Aorta (tissue), 5 donors: ENCODE data around the gene SLC25A26. TPM values are rescaled to one million over a fixed set of nuclear protein-coding genes. Genes with fewer than 3 reads are reported as not detected.

Experiments used
- ATAC-seq: fragments of 200-7000 bp; cut with Tn5 transposase; one replicate; pipeline ENCODE4 v1.9.1; 2022; ENCODE audit warnings: moderate library complexity; ENCODE audit not compliant: low FRiP score
- DNase-seq, 2 donors: peaks; one replicate each; pipeline ENCODE4 v3.0.0-alpha.2; 2020
- H3K27ac ChIP-seq, 2 donors: one replicate each; pipeline ENCODE4 v1.5.1; 2013; ENCODE audit warnings: low read length in 2 of 2, mild to moderate bottlenecking in 2 of 2, moderate library complexity in 2 of 2, control low read depth in 1 of 2, inconsistent platforms in 1 of 2, low read depth in 1 of 2
- H3K27me3 ChIP-seq, 2 donors: one replicate each; pipeline ENCODE4 v1.6.1; 2013; ENCODE audit warnings: control low read depth in 1 of 2, low read length in 1 of 2, mild to moderate bottlenecking in 1 of 2, moderate library complexity in 1 of 2; ENCODE audit not compliant: insufficient read depth in 2 of 2, control insufficient read depth in 1 of 2
- H3K36me3 ChIP-seq, 2 donors: one replicate each; pipeline ENCODE4 v1.6.1; 2013; ENCODE audit warnings: control low read depth in 1 of 2, low read length in 1 of 2, mild to moderate bottlenecking in 1 of 2; ENCODE audit not compliant: insufficient read depth in 2 of 2, control insufficient read depth in 1 of 2
- H3K4me1 ChIP-seq, 2 donors: one replicate each; pipeline ENCODE4 v1.6.1; 2013; ENCODE audit warnings: low read length in 2 of 2, control low read depth in 1 of 2, mild to moderate bottlenecking in 1 of 2, moderate library complexity in 1 of 2; ENCODE audit not compliant: insufficient read depth in 2 of 2, control insufficient read depth in 1 of 2
- H3K4me3 ChIP-seq, 2 donors: one replicate each; pipeline ENCODE4 v1.5.1; 2013; ENCODE audit warnings: low read length in 2 of 2, control low read depth in 1 of 2, mild to moderate bottlenecking in 1 of 2
- H3K9me3 ChIP-seq: one replicate; pipeline ENCODE4 v1.6.1; 2013; ENCODE audit warnings: mild to moderate bottlenecking, low read length; ENCODE audit not compliant: control insufficient read depth
- WGBS, 2 donors: extraction: QIAGEN DNeasy Blood & Tissue Kit; methylation state at CpG; one replicate each; pipeline ENCODE4 v1.1.7; 2013; 5-methylcytosine and 5-hydroxymethylcytosine counted together
- intact Hi-C, 2 donors: fragments of 100-400 bp; cut with DNase I; formaldehyde crosslinking; loops; one replicate each; pipeline versions ENCODE4 v1.14.2 to v1.15.0; 2022
- polyA plus RNA-seq, 2 donors: library from polyadenylated mRNA; stranded (reverse); fragments of 200-250 nt; gene quantifications; one replicate each; pipeline ENCODE4 v1.2.3, GENCODE V29; 2013
- total RNA-seq, 2 donors: library from RNA; stranded (reverse); fragmentation: NEBNext Ultra II Directional; extraction: Animal tissue kit (Norgen Biotek cat#: 25700); gene quantifications; one replicate each; pipeline ENCODE4 v1.2.1, GENCODE V29; 2021
- donor health status: healthy with polysubstance abuse.
- donor health status: Bipolar disorder and iron deficiency.
- donor health status: DM: no; HTN: no; CAD: no.
- donor health status: DM: no; HTN: no; CAD: no.
- donor health status: DM: yes; HTN: yes; CAD: no.

The SLC25A26 gene
- total and polyA plus RNA-seq, 4 donors: 14.9 to 17.5 (median 16.7) TPM

DNA sequence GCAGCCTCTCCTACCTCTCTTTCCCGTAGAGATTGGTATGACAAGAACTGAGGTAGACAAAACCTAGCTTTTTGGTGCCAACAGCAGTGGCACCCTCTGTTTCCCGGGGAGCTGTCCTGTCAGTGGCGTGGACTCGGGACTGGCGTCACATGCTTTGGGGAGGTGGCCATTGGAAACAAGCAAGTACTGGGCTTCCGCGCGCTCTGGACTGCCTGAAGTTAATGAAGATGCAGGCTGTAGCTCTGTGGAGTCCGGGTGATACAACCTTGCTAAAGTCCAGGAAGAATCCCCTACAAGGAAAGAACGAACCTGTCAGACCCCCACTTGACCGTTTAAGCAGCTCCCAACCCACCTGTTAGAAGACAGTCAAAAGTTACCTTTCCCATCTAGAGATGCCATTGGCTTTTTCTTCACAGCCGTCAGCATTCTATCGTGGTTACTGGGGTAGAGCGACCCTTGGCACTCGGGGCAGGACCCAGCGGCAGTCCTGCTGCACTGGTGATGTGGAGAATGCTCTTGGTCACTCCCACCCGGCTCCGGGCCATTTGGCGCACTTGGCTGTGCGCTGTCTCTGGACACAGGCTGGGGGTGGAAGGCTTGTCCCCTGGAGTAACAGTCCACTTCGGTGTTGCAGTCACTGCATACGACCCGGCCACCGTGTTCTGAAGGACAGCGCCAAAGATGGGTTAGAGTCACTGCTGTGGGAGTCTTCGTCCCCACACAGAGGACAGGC is 159.6 kb downstream of the SLC25A26 start:
- WGBS, 2 donors: 89 to 90% methylated on average over 26 of the region's 26 CpGs
- no peak for ATAC-seq
- DNase-seq: no peak
- Histone ChIP-seq H3K27ac (no peak overlapping the region), H3K4me3 (no peak overlapping the region), H3K27me3 (no peaks in the 10 kb centered on the region), H3K9me3 (no peaks in the 10 kb centered on the region), H3K36me3 (peaks cover 0 to 21% of the 10 kb centered on the region in 2 donors), H3K4me1 (no peaks in the 10 kb centered on the region)
- intact Hi-C loops: no loop called here

DNA sequence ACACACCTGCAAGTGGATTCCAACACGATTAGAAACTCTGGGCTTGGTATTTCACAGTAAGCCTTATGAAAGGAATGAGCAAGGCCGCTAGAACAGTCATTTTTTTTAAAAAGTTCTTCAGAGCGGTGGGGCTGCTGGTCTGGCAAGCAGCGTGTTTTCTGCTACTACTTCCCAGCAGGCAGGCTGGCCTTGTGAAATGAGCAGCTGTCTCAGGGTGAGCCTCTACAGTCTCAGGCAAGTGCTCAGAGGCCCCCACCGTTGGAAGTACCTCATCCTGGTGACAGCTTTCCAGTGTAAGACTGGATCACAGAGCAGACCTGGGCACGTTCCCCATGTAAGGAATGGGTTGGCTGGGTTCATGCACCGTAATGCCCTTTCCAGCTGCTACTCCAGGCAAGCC is 160.8 kb downstream of the SLC25A26 start:
- ATAC-seq: no peak

DNA sequence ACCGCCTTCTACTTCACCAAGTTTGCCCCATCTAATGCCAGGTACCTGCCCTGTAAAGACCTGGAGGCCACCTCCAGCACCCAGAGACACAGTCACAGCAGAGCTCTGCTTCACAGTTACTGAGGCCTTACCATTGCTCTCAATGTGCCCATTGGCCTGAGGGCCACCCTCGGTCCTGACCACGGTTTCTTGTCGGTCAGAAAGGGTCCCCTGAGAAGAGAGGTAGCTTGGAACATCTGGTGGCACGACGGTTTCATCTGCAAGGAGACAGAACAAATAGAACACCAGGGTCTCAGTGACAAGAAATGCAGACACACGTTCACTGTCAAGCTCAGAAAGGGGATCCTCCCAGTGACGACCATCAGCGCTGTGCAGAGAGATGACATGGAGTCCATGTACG is 161.3 kb downstream of the SLC25A26 start:
- ATAC-seq (no peak), DNase-seq (no peak)
- Histone ChIP-seq H3K9me3 (no peaks in the 10 kb centered on the region), H3K36me3 (peaks cover 0 to 24% of the 10 kb centered on the region in 2 donors), H3K27ac (no peak overlapping the region), H3K27me3 (no peaks in the 10 kb centered on the region), H3K4me3 (no peak overlapping the region), H3K4me1 (peaks cover 0 to 2% of the 10 kb centered on the region in 2 donors)
- intact Hi-C loops: no loop called here
- WGBS, 2 donors: 91% methylated on average over 10 of the region's 10 CpGs

More for the DNA sequence above, 160.8 kb downstream of the SLC25A26 start:
- Histone ChIP-seq H3K4me1 (no peaks in the 10 kb centered on the region), H3K27ac (no peak overlapping the region), H3K9me3 (no peaks in the 10 kb centered on the region), H3K4me3 (no peak overlapping the region), H3K27me3 (no peaks in the 10 kb centered on the region), H3K36me3 (peaks cover 0 to 24% of the 10 kb centered on the region in 2 donors)
- intact Hi-C loops: no loop called here
- 35 to 44% methylated on average over 7 of the region's 7 CpGs for WGBS, 2 donors
- DNase-seq: no peak

DNA sequence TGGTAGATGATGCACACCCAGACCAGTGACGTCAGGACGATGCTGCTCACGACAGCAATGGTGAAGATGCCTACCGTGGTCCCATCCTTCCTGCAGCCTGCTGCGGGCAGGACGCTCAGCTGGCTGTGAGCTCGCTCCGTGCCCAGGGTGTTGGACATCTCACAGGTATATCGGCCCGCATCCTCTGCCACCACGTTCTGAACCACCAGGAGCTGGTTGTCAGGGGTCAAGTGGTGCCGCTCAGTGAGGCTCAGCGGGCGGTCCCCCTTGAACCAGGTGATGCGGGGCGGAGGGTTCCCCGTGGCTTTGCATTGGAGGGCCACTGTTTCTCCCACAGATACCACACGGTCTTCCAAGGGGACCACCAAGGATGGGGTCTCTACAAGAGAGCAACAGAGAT is 162.2 kb downstream of the SLC25A26 start:
- H3K9me3 ChIP-seq: no peaks in the 10 kb centered on the region
- intact Hi-C loops: no loop called here
- peaks cover 0 to 3% of the 10 kb centered on the region in 2 donors for H3K4me1 ChIP-seq
- ATAC-seq (no peak), DNase-seq (no peak)
- WGBS, 2 donors: 94% methylated on average over 18 of the region's 18 CpGs
- no peak overlapping the region for H3K4me3 ChIP-seq
- no peaks in the 10 kb centered on the region for H3K27me3 ChIP-seq
- no peak overlapping the region for H3K27ac ChIP-seq
- H3K36me3 ChIP-seq: peaks cover 0 to 22% of the 10 kb centered on the region in 2 donors

DNA sequence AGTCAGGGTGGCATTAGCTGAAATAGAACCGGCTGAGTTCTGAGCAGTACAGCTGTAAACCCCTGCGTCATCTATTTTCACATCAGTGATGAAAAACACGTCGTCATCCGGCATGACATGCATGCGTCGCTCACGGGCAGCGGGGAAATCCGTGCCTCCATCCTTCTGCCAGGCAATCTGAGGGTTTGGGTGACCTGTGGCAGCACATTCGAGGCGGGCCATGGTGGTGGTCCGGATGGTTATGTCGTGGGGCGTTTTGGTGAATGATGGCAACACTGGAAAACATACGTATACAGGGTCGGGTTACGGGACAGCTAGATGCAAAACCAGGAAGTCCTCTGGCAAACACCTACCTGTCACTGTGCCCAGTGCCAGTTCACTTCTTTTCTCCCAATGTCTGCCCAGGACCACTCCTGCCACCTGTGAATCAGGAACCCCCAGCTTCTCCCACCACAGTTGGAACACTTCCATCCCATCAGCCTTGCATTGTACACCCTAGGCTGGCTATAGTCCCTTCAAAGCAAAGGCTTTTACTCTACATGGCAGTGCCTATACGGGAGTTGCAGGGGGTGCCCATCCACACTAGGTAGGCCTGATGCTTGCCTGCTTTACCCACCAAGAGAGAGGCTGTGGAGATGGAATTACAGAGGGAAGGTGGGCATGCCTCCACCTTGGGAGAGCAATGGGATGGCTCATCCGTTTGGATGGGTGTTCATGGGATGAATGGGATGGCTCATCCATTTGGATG is 163.4 kb downstream of the SLC25A26 start:
- H3K27me3 ChIP-seq: no peaks in the 10 kb centered on the region
- no peaks in the 10 kb centered on the region for H3K9me3 ChIP-seq
- 89 to 94% methylated on average over 20 of the region's 20 CpGs for WGBS, 2 donors
- intact Hi-C loops: no loop called here
- ATAC-seq (no peak), DNase-seq (no peak)
- no peak overlapping the region for H3K27ac ChIP-seq
- peaks cover 0 to 3% of the 10 kb centered on the region in 2 donors for H3K4me1 ChIP-seq
- H3K36me3 ChIP-seq: peaks cover 0 to 22% of the 10 kb centered on the region in 2 donors
- H3K4me3 ChIP-seq: no peak overlapping the region

DNA sequence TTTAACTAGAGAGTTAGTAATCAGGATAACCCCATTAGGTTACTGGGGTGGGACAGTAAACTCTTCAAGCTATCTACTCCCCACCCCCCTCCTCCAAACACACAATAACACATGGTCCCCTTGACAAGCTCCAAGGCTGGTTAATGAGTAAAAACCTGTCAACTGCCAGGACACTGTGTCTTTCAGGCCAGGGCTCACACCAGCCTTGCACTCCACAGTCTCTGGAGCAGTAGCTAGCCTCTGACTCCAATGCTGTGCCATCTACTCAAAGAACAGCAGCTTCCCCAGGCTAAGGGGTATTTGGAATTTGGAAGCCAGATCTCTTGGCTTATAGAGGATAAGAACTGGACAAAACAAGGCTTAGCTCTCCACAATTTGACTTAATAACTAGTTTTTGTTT is 164.3 kb downstream of the SLC25A26 start:
- ATAC-seq (no peak), DNase-seq (no peak)
- H3K4me3 ChIP-seq: no peak overlapping the region
- no peaks in the 10 kb centered on the region for H3K27me3 ChIP-seq
- H3K4me1 ChIP-seq: peaks cover 0 to 3% of the 10 kb centered on the region in 2 donors
- H3K9me3 ChIP-seq: no peaks in the 10 kb centered on the region
- intact Hi-C loops: no loop called here
- peaks cover 0 to 21% of the 10 kb centered on the region in 2 donors for H3K36me3 ChIP-seq
- no peak overlapping the region for H3K27ac ChIP-seq

- H3K27ac ChIP-seq: no peak overlapping the region
- ATAC-seq (no peak), DNase-seq (no peak)
- no peaks in the 10 kb centered on the region for H3K27me3 ChIP-seq
- 93 to 96% methylated on average over 12 of the region's 12 CpGs for whole genome bisulfite sequencing, 2 donors
- no peaks in the 10 kb centered on the region for H3K9me3 ChIP-seq
- H3K4me3 ChIP-seq: no peak overlapping the region
- intact Hi-C loops: no loop called here
- peaks cover 0 to 3% of the 10 kb centered on the region in 2 donors for H3K4me1 ChIP-seq
- peaks cover 0 to 14% of the 10 kb centered on the region in 2 donors for H3K36me3 ChIP-seq
Observed at GRCh38 chr3:66386011-66386924, 165.5 kb downstream of the SLC25A26 start.

GRCh38 chr3:66386925-66387650 is 166.3 kb downstream of the SLC25A26 start:
- peaks cover 0 to 12% of the 10 kb centered on the region in 2 donors for H3K36me3 ChIP-seq
- ATAC-seq: no peak
- DNase-seq: no peak
- peaks cover 0 to 3% of the 10 kb centered on the region in 2 donors for H3K4me1 ChIP-seq
- intact Hi-C loops: no loop called here
- no peak overlapping the region for H3K4me3 ChIP-seq
- no peaks in the 10 kb centered on the region for H3K27me3 ChIP-seq
- WGBS, 2 donors: 72 to 78% methylated on average over 7 of the region's 7 CpGs
- H3K27ac ChIP-seq: peak overlapping the region in 1 of 2 donors; percentile 30
- H3K9me3 ChIP-seq: no peaks in the 10 kb centered on the region
